Nephron (organoid): Measurements from ENCODE around the gene EARS2.

ENCODE experiments used
- H3K27ac Mint-ChIP-seq, 3 experiments: 2 replicates each; pipeline ENCODE4 v1.8.0; 2020; ENCODE audit warnings: mixed read lengths in 3 of 3, mild to moderate bottlenecking in 2 of 3, moderate library complexity in 1 of 3
- H3K27me3 Mint-ChIP-seq: 2 replicates; pipeline ENCODE4 v1.8.0; 2021; ENCODE audit warnings: low read depth, mild to moderate bottlenecking, moderate library complexity, mixed read lengths
- H3K36me3 Mint-ChIP-seq: 2 replicates; pipeline ENCODE4 v1.8.0; 2020; ENCODE audit warnings: low read depth, mixed read lengths
- H3K4me1 Mint-ChIP-seq: 2 replicates; pipeline ENCODE4 v1.8.0; 2020; ENCODE audit warnings: mixed read lengths
- H3K4me3 Mint-ChIP-seq, 3 experiments: 2 replicates each; pipeline ENCODE4 v1.8.0; 2020; ENCODE audit warnings: mild to moderate bottlenecking in 3 of 3, mixed read lengths in 3 of 3, moderate library complexity in 2 of 3
- H3K9me3 Mint-ChIP-seq: 2 replicates; pipeline ENCODE4 v1.8.0; 2020; ENCODE audit warnings: mixed read lengths
- TF ChIP-seq, protein P1 (sequence below), 3 experiments: fragments of 200-600 bp; sonication (generic); IDR thresholded peaks; one replicate each; pipeline ENCODE4 v1.5.0; 2021; ENCODE audit warnings: antibody characterized with exemption in 3 of 3; ENCODE audit not compliant: unreplicated experiment in 3 of 3

The EARS2 gene

DNA sequence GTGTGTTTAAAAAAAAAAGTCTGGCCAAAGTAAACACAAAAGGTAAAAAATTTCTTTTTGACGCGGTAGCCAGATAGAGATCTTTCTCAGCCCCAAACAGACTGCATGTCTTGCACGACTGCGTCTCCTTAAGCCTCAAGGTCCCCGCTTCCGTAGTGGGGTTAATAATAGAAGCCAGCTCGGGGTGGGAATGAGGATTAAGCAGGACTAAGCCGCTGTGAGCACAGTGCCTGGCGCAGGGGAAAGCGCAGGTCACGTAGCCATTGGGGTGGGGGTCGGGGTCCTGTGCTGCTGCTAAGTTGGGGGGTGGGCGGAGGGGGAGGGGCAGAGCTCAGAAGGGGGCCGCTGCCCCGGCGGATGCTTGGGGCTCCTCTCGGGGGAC is 47.4 kb downstream of the EARS2 start:
- Mint-ChIP-seq H3K4me3 (peak overlapping the region; percentile 87 to 94 (median 89)), H3K27me3 (peaks cover 3% of the 10 kb centered on the region), H3K36me3 (peaks cover 14% of the 10 kb centered on the region), H3K4me1 (peaks cover 40% of the 10 kb centered on the region), H3K9me3 (no peaks in the 10 kb centered on the region), H3K27ac (peak overlapping the region; percentile 52 to 74 (median 53))
- TF ChIP-seq, protein P1, sequence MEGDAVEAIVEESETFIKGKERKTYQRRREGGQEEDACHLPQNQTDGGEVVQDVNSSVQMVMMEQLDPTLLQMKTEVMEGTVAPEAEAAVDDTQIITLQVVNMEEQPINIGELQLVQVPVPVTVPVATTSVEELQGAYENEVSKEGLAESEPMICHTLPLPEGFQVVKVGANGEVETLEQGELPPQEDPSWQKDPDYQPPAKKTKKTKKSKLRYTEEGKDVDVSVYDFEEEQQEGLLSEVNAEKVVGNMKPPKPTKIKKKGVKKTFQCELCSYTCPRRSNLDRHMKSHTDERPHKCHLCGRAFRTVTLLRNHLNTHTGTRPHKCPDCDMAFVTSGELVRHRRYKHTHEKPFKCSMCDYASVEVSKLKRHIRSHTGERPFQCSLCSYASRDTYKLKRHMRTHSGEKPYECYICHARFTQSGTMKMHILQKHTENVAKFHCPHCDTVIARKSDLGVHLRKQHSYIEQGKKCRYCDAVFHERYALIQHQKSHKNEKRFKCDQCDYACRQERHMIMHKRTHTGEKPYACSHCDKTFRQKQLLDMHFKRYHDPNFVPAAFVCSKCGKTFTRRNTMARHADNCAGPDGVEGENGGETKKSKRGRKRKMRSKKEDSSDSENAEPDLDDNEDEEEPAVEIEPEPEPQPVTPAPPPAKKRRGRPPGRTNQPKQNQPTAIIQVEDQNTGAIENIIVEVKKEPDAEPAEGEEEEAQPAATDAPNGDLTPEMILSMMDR (IDR thresholded peaks at IDR 0.05; ENCODE audit: unreplicated experiment in 3 of 3), result no peak

- Mint-ChIP-seq H3K4me1 (peaks cover 43% of the 10 kb centered on the region), H3K27ac (peak overlapping the region; percentile 46 to 74 (median 52)), H3K27me3 (peaks cover 3% of the 10 kb centered on the region), H3K36me3 (peaks cover 10% of the 10 kb centered on the region), H3K4me3 (peak overlapping the region; percentile 87 to 94 (median 89)), H3K9me3 (no peaks in the 10 kb centered on the region)
- TF ChIP-seq, protein P1 (IDR thresholded peaks at IDR 0.05; ENCODE audit: unreplicated experiment in 3 of 3), result no peak
Observed at GRCh38 chr16:23509441-23509754, 47.8 kb downstream of the EARS2 start.

DNA sequence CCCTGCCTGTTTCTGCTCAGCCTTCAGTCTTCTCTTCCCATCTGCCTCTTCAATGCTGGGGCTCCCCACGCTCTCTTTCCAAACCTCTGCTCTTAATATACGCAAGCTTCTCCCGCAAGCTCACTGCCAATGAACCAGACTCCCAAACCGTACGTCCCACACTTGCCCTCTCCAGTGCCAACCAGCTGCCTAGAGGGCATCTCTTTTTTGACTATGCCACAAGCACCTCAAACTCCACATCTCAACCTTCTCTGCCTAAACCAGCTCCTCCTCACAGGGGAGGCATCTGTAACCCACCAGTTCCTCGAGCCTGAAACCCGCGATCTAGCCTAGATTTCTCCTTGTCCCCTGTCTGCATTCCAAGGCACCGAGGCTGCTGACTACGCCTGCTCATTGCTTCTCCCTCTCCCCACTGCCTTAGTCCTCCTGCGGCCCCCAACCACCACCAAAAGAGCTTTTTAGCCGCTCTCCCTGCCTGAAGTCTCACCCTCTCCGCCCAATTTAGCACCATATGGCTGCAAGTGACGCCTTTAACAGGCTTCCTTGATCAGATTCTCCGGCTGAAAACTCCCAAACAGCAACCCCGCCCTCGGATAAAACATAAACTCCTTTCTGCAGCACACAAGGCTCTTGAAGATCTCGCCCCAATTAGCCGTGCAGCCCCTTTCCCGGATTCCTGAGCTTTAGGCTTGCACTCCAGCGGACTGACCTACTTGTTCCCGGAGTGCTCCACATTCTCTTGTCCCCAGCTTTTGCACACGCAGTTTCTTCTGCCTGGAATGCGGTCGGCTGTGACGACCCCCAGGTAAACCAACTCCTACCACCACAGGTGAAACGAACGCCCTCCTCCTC is 48.3 kb downstream of the EARS2 start:
- peak overlapping the region; percentile 87 to 94 (median 89) for H3K4me3 Mint-ChIP-seq
- peaks cover 3% of the 10 kb centered on the region for H3K27me3 Mint-ChIP-seq
- peaks cover 9% of the 10 kb centered on the region for H3K36me3 Mint-ChIP-seq

GRCh38 chr16:23506606-23506994 is 50.5 kb downstream of the EARS2 start:
- Mint-ChIP-seq H3K36me3 (peaks cover 9% of the 10 kb centered on the region), H3K4me1 (peaks cover 54% of the 10 kb centered on the region), H3K9me3 (no peaks in the 10 kb centered on the region), H3K27me3 (peaks cover 3% of the 10 kb centered on the region), H3K4me3 (peak overlapping the region; percentile 33 to 54 (median 52)), H3K27ac (peak overlapping the region in 2 of 3 experiments; percentile 5 to 85)
- TF ChIP-seq, protein P1 (IDR thresholded peaks at IDR 0.05; ENCODE audit: unreplicated experiment in 3 of 3), result no peak

More for the DNA sequence above, 48.3 kb downstream of the EARS2 start:
- Mint-ChIP-seq H3K9me3 (no peaks in the 10 kb centered on the region), H3K27ac (peak overlapping the region; percentile 46 to 74 (median 52)), H3K4me1 (peaks cover 48% of the 10 kb centered on the region)
- TF ChIP-seq, protein P1 (IDR thresholded peaks at IDR 0.05; ENCODE audit: unreplicated experiment in 3 of 3), result no peak

DNA sequence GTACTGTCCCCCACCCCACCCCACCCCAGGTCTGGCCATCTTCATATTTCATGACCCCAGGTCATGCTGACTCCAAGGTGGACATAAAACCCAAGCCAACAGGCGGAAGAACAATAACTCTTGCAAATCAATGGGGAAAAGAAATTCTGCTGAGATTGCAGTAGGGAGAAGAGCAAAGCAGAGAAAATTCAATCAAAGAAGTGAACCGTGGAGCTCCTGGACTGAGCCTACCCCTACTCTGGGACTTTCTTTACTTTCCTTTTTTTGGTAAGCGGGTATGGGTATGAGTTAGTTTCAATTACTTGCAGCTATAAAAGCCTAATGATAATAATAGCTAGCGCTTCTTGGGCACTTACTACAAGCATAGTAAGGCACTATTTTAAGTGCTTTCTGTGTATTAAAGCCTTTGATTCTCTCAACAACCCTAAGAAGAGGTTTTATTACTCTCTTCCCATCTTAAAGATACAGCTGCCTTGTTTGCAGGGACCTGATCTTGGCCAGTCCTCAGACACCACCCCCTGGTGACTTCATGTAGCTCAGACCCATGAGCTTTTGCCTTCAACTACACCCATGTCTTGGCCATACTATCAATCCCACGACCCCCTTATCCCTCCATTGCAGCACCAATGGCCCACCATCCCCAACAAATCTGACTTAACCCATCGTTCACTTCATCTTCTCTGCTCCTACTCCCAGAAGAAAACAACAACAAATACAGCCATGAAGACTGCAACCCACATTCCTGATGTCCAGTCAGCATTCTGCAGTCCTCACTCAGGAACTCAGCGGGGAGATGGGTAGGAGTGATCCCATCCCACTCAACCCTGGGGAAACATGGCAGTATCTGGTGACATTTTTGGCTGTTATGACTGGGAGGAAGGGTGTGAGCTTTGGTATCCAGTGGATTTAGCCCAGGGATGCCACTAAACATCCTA is 51.2 kb downstream of the EARS2 start:
- TF ChIP-seq, protein P1 (IDR thresholded peaks at IDR 0.05; ENCODE audit: unreplicated experiment in 3 of 3), result no peak
- H3K9me3 Mint-ChIP-seq, result no peaks in the 10 kb centered on the region
- peaks cover 9% of the 10 kb centered on the region for H3K36me3 Mint-ChIP-seq
- H3K4me1 Mint-ChIP-seq, result peaks cover 54% of the 10 kb centered on the region
- H3K27ac Mint-ChIP-seq, result peak overlapping the region; percentile 5 to 85 (median 70)
- peak overlapping the region; percentile 11 to 54 (median 33) for H3K4me3 Mint-ChIP-seq
- peaks cover 3% of the 10 kb centered on the region for H3K27me3 Mint-ChIP-seq
